RWPE1 (cell line): ENCODE measurements around the gene SNAPIN.

Experiments used
- CTCF ChIA-PET: fragments of 350-600 bp; sonication (Branson Sonifier 250); formaldehyde crosslinking; extraction: SDS; loops from one replicate; lab custom pipeline; 2021; lab: Yijun Ruan, JAX
- POLR2A ChIA-PET: fragments of 400-600 bp; formaldehyde crosslinking; extraction: SDS; loops from one replicate; lab custom pipeline; 2020; ENCODE audit warnings: antibody characterized with exemption; ENCODE audit not compliant: low non-redundant PET; lab: Yijun Ruan, JAX
- DNase-seq: peaks from one replicate; pipeline ENCODE4 v3.0.0; 2012; ENCODE audit warnings: low spot score
- H3K27ac ChIP-seq: fragments of 450-650 bp; 2 replicates; pipeline ENCODE4 v1.5.1; 2017
- CTCF ChIP-seq: fragments of 450-650 bp; conservative IDR thresholded peaks from 2 replicates; pipeline ENCODE4 v1.5.1; 2017; ENCODE audit warnings: low read depth, mild to moderate bottlenecking

Gene SNAPIN

GRCh38 chr1:153688736-153689328 is 30.3 kb downstream of the SNAPIN start:
- no peak for TF ChIP-seq CTCF
- no peak for DNase-seq
- H3K27ac ChIP-seq = no peak overlapping the region
- ChIA-PET CTCF (no interaction called here), POLR2A (no interaction called here)

GRCh38 chr1:153693466-153693865 is 35.0 kb downstream of the SNAPIN start:
- no peak overlapping the region for H3K27ac ChIP-seq
- TF ChIP-seq CTCF = no peak
- CTCF ChIA-PET = no interaction called here
- no peak for DNase-seq
- POLR2A ChIA-PET = no interaction called here

- ChIA-PET CTCF (interaction anchor here (0.7 kb wide), 1 partner anchor 414 kb away, joined by 4 read pairs; no protein-coding TSS in a partner anchor), POLR2A (no interaction called here)
- no peak for TF ChIP-seq CTCF
- no peak overlapping the region for H3K27ac ChIP-seq
- DNase-seq = no peak
Observed at GRCh38 chr1:153696741-153697140, 38.2 kb downstream of the SNAPIN start.

- ChIA-PET CTCF (interaction anchor here (0.6 to 0.7 kb wide), 4 partner anchors 11 to 415 kb away, joined by 3 to 4 read pairs (median 3); no protein-coding TSS in a partner anchor), POLR2A (no interaction called here)
- peak overlapping the region; percentile 44 for H3K27ac ChIP-seq
- peak; percentile 16 for DNase-seq
- TF ChIP-seq CTCF = no peak
Observed at GRCh38 chr1:153697191-153698019, 38.9 kb downstream of the SNAPIN start.

GRCh38 chr1:153698020-153698922 is 39.8 kb downstream of the SNAPIN start:
- ChIA-PET POLR2A (no interaction called here), CTCF (interaction anchor here (0.6 to 0.7 kb wide), 3 partner anchors 10 to 31 kb away, joined by 3 read pairs; no protein-coding TSS in a partner anchor)
- H3K27ac ChIP-seq = peak overlapping the region; percentile 44
- no peak for DNase-seq
- no peak for TF ChIP-seq CTCF
